ENCODE data around the gene BRD3OS.
"Not testable (repeated sequence)": the region's sequence is repeated elsewhere in the genome, so short reads cannot be mapped to it uniquely, and the experiment has no call there.

Gene BRD3OS

DNA sequence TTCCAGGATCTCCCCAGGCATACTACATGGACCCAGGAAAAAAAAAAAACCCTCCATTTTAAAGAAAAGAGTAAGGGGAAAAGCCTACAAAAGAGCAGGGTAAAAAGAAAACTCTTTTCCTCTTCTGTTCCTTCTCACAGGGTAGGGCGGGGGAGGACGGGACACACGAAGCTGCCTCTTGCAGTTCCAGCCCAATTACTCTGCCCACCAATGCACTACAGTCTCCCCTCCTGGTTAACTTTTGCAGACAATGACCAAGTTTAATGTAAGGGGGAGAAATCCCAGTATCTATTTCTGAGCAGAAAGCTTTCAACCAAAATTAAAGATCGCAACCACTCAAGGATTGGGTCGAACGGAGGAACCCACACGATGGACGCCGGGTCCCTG lies 41.2 kb downstream of the BRD3OS start:
- no peak for DNase-seq

GRCh38 chr9:134066913-134067851 lies 41.9 kb downstream of the BRD3OS start:
- peak; percentile 33 for DNase-seq

DNA sequence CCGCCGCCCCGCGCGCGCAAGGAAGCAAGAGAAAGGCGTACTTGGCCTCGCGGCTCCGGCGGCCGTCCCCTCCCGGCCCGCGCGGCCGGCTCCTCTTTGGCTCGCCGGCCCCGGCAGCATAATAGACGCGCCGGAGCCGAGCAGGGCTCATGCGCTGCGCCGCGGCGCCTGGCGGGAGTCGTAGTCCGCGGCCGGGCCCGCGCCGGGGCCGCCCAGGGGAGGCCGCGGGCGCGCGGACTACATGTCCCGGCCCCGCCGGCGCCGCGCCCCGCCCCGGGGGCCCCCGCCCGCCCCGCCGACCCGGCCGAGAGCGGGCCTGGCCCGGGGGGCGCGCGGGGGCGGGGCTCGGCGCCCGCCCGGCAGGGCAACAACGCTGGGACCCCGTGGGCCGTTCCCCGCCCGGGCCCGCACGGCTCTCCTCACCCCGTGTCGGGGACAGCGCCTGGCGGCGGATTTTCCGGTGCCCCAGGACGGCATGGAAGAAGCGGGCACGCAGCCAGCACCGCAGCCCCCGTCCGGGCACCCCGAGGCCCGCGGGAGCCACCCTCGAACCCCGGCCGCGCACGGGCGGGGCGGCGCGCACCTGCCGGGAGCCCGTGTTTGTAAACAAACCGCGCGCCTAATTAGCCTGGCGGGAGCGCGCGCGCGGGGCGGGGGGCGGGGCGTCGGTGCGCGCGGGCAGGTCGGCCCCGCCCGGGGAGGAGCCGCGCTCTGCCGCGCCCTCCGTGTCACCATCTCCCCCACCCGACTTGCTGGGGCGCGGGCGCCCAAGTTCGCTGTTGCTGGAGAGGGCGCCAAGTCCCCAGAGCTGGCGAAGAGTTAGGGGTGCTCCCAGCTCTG lies 42.8 kb downstream of the BRD3OS start, which contains the start of gene BRD3:
Gene BRD3, minus strand, starts transcription at position 123 of the 840 bp plus-strand sequence. CDS start 14,549 bp downstream, outside the sequence.
- DNase-seq: peak; percentile 96

- peak; percentile 66 for DNase-seq
These were observed 43.6 kb downstream of the BRD3OS start for GRCh38 chr9:134068744-134069479.

DNA sequence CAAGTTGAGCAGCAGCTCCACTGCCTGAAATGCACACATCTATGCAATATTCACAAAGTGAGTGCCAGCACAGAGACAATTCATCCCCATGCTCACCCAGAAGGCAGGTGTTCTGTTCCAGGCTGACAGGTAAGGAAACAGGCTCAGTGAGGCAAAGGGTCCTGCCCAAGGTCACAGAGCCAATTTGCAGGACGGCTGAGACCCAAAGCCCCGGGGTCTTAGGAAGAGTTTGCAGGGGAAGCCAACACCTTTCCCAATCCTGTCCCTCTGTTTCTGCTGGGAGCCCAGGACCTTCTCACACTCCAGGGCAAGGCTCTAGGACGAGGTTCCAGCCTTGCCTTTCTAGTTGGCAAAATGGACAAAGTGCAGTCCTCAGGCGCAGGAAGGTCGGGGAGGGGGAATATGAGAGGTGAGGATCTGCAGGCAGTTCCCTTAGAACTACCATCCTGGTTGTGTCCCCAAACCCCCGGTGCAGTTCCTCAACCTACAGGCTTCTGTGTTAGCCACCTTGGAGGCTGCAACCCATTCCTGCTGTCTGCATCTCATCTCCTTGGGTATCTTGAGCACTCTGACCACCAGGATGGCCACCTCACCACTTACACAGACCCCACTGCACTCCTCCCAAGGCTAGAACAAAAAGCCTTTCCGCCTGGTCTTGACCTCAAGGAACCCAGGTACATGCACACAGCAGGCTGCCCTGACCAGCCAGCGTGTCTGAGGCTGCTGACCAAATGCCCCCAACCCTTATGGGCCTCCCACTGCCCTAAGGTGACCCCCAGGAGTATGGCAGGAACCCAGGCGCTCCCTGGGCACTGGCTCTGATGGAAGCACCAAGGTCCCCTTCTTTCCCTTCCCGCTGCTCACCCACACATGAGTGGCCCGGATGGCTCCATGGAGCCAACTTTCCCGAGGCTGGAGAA lies 44.5 kb downstream of the BRD3OS start:
- no peak for DNase-seq

- no peak for DNase-seq
These were observed 45.9 kb downstream of the BRD3OS start for GRCh38 chr9:134071149-134071548.

DNA sequence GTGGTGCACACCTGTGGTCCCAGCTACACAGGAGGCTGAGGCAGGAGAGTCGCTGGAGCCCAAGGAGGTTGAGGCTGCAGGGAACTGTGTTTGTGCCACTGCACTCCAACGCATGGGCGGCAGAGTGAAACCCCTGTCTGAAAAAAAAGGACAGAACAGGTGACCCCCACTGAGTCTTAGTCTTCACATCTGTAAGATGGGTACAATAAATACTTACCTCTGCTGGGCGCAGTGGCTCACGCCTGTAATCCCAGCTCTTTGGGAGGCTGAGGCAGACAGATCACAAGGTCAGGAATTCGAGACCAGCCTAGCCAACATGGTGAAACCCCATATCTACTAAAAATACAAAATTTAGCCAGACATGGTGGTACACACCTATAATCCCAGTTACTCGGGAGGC lies 47.4 kb downstream of the BRD3OS start:
- DNase-seq: not testable (repeated sequence)

- no peak for DNase-seq
These were observed 48.2 kb downstream of the BRD3OS start for GRCh38 chr9:134073500-134073899.

DNA sequence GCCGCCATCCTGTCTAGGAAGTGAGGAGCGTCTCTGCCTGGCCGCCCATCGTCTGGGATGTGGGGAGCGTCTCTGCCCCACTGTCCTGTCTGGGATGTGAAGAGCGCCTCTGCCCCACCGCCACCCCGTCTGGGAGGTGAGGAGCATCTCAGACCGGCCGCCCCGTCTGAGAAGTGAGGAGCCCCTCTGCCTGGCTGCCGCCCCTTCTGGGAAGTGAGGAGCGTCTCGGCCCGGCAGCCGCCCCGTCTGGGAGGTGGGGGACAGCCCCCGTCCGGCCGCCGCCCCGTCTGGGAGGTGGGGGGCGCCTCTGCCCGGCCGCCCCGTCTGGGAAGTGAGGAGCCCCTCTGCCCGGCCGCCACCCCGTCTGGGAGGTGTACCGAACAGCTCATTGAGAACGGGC lies 50.4 kb downstream of the BRD3OS start:
- not testable (repeated sequence) for DNase-seq

DNA sequence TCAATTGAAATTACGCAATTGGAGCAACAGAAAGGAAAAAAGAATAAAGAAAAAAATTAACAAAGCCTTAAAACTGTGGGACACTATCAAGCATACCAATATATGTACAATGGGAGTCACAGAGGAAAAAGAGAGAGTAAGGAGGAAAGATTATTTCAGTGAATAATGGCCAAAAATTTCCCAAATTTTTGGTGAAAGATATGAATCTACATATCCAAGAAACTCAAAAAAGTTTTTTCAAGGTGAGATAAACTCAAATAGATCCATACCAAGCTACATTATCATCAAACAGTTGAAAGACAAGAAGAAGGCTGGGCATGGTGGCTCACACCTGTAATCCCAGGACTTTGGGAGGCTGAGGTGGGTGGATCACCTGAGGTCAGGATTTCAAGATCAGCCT lies 51.4 kb downstream of the BRD3OS start:
- DNase-seq: no peak

Data from NCI-H774 (cell line).